HG02623 (cell line): ENCODE data around the gene P3H4.

Experiments
- ATAC-seq: cut with Tn5 transposase; IDR thresholded peaks from one replicate; pipeline ENCODE4 v1.9.1; 2021; ENCODE audit warnings: moderate library complexity; ENCODE audit not compliant: unreplicated experiment

P3H4 gene

DNA sequence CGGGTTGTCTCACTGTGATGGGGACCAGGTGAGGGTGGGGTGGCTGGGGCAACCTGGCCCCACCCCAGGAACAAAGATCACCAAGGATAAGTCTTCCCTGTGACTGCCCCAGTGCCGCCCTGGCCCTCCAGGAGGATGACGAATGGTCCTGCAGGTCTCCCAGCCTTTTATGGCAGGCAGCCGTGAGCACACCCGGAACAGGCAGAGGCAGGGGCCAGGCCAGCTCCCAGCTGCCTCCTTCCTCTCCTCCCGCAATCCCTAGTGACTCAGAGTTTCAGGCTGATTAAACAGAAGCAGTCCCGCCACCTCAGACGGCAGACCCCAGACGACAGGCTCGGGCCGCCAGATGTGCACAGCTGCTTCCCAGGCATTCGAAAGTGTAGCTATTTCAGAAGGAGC is 38.6 kb downstream of the P3H4 start:
- no peak for ATAC-seq

DNA sequence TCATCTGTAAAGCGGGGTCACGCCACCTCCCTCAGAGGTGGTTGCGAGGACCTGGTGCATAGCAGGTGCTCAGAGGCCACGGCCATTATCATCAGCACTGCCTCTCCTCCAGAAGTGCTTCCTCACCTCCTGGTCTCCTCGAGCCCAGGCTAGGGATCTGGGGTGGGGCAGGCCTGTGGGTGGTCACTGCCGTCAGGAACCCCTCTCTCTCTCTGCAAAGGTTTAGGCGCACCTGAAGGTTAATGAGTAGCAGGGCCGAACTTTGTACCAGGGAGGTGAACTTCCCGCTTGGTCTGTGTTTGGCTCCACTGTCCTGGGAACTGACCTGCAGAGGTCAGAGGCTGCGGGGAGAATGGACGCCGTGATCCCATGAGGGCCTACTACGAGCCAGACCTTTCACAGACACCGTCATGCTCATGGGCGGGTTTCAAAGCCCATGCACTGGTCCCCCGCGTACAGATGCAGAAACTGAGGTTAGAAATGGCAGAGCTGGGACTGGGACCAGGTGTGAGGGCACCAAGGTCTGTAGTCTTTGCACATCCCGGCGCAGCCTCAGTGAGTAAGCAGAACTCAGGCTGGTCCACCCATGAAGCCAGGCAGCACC is 39.1 kb downstream of the P3H4 start:
- no peak for ATAC-seq

DNA sequence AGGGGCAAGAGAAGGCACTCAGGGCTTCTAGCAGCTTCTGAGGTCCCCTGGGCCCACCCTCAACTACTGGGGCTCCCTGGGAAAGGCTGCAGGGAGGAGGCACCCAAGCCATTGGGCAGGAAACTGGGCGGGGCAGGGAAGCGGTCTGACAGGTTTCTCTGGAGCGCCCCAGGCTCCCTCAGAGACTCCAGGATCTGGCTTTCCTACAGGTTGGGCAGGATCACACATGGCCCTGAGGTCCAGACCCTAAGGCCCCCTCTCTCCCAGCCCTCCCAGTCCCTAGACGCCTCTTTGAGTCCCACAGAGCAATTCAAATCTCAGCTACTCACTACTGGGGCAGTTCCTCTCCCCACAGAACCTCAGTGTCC is 39.5 kb downstream of the P3H4 start:
- ATAC-seq = no peak

DNA sequence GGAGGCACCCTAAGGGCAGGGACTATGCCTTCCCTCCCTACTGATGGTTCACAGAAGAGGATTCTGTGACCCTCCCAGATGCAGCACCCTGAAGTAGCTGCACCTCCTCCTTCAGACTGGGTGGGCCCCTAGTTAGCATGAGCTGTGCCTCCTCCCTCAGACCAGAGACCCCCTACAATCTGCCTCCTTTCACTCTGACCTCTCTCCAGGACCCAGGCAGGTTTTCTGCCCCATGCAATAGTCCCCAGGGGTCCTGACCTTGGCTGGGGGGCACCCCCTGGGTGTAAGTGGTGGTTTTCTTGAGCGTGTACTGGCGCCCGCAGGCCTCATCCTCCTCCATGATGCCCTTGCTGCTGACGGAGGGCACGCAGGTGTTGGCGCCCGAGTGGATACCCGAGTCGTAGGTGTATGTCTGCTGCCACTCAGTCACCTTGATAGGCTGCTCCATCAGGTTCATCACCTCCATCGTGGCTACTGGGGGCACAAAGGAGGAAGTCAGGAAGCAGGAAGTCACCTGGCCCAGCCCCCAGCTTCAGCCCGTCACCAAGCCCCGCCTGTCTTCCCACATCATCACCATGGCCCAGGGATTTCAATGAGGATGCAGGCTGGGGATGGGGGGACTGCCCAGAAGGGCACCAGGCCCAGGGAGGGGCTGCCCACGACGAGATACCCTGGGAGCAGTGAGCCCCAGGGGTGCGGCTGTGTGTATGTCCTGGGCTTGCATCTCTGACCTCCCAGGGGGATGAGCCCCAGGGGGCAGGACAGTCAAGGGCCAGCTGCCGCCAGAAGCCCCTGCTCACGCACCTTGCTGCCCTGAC is 40.2 kb downstream of the P3H4 start:
- no peak for ATAC-seq

DNA sequence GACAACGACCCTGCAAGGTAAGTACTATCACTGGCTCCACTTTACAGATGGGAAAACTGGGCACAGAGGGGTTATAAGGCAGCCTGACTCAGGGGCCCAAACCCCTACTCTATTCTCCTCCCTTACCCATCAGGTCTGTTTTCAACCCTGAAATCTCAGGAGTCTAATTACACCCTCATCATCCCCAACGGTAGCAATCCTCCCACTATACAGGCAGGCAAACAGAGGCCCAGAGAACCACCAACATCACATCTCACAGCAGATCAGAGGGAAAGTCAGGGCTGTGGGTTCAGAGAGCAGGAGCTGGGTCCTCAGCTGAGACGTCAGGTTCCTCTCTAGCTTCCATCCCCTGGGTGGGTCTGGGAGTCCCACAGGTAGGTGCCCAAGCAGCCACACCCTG is 41.8 kb downstream of the P3H4 start:
- ATAC-seq = no peak

GRCh38 chr17:41769346-41769862 is 42.3 kb downstream of the P3H4 start:
- no peak for ATAC-seq

DNA sequence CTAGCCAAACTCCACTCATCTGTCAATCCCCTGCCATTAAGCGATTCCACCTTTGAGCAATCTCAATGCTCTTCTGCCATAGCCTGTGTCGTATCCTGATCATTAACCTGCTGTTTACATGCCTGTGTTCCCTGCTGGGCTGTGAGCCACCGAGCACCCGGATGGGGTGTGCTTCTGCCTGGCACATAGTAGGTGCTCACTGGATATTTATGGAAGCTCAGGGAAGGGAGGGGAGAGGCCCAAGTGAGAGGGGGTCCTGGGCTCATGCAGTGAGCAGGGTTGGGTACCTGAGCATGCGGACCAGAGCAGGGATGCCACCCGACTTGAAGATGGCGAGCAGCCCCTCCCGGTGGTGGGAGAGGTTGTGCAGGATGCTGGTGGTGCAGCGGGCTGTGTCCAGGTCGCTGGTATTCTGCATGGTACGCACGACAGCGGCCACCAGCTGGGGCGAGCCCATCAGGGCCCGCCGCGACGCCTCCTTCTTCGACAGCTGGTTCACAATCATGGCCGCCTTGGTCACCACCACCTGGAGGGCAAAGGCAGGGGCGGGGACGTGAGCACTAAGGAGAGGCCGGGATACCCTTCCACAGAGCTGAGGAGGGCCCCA is 43.0 kb downstream of the P3H4 start:
- no peak for ATAC-seq

DNA sequence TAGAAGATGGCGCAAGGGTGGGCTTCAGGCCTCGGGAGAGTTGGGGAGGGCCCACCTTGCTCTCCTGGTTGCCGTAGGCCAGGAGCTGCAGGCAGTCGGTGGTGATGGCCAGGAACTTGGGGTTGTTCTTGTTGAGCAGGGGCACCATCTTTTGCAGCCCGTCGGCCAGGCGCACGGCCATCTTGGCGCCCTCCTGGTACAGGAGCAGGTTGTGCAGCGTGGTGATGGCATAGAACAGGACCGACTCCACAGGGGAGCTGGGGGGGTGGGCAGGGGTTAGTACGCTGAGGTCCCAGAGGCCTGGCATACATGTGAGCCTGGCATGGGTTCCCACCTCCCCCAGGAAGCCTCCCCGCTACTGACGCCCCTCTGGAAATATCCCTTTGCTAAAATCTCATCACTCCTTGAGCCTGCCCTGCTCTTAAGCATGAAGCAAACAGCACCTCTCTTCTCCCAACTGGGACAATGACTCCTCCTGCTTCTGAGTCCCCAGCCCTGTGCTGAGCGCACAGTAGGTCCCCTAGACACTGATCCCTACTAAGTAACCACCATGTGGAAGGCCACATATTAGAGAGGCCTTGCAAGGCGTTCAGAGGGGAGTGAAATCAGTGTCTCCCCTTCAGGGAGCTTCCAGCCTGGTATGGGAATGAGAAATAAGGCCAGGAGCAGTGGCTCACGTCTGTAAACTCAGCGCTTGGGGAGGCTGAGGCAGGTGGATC is 44.3 kb downstream of the P3H4 start:
- no peak for ATAC-seq

DNA sequence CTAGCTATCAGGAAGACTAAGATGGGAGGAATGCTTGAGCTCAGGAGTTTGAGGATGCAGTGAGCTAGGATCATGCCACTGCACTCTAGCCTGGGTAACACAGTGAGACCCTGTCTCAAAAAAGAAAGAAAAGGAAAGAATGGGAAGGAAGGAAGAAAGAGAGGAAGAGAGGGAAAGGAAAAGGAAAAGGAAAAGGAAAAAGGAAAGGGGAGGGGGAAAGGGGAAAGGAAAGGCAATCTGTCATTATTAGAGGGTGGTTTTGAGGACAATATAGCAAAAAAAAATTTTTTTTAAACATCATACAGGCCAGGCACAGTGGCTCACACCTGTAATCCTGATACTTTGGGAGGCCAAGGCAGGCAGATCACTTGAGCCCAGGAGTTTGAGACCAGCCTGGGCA is 45.6 kb downstream of the P3H4 start:
- no peak for ATAC-seq

- ATAC-seq = no peak
Observed at GRCh38 chr17:41763327-41763726, 48.4 kb downstream of the P3H4 start.

DNA sequence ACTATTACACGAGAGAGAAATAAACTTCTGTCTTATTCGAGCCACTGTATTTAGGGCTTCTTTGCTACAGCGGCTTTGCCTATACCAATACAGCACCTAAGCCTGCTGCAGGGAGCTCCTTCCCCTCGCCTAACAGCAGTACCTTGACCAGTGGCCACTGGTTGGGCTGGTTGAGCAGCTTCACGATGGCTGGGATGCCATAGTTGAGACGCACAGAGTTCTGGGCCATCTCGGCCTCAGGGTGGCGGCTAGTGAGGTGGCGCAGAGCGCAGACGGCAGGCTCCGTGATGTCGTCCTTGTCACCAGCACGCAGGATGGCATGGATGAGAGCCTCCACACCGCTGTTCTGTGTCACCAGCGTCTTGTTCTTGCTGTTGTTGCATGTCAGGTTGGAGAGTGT is 48.9 kb downstream of the P3H4 start:
- no peak for ATAC-seq

DNA sequence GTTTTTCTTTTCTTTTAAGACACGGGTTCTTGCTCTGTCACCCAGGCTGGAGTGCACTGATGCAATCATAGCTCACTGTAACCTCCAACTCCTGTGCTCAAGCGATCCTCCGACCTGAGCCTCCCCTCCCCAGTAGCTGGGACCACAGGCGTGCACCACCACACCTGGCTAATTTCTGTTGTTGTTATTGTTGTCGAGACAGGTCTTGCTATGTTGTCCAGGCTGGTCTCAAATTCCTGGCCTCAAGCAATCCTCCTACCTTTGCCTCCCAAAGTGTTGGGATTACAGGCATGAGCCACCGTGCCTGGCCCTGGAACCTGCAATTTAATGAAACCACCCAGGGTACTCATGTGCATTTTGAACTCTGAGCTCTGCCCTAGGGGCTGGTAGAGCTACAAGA is 49.4 kb downstream of the P3H4 start:
- ATAC-seq = no peak

- no peak for ATAC-seq
Observed at GRCh38 chr17:41760878-41761277, 50.9 kb downstream of the P3H4 start.

DNA sequence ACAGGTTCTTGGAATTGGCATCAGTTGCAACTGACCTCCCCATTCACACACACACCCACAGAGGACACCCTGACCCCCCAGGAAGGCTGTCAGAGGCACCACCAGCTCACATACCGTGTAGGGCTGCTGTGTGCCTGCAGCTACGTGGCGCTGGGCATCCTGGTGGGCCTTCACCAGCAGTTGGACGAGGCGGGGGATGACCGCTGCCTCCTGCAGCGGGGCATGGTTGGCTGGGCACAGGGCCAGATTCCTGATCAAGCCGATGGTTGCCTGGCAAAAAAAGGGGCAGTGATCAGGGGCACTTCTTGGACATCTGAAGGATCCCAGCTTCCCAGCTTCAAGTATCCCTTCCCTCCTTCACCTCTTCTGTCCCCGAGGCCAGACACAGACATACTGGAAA is 53.1 kb downstream of the P3H4 start:
- ATAC-seq = no peak

DNA sequence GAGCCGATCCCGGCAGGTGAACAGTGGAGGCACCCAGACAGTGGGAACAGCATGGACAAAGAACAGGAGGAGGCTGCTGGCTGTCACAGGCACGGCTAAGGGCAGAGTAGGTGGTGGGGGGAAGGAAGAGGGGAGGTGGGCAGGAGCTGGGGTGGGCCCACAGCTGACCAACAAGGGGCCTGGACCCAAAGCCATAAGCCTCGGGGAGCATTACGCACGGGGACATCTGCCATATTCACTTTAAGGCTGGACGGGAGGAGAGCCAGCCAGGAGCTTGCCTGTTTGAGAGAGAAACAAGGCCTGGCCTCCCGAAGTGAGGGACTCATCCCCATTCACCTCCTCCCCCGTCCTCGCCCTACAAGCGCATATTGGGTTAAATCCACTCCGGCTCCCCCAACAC is 57.7 kb downstream of the P3H4 start:
- no peak for ATAC-seq
